ENCODE data around the gene CDO1. TPM values are rescaled to one million over a fixed set of nuclear protein-coding genes. Genes with fewer than 3 reads are reported as not detected.

Gene CDO1
- total RNA-seq, 1 donor = 7.0 TPM

DNA sequence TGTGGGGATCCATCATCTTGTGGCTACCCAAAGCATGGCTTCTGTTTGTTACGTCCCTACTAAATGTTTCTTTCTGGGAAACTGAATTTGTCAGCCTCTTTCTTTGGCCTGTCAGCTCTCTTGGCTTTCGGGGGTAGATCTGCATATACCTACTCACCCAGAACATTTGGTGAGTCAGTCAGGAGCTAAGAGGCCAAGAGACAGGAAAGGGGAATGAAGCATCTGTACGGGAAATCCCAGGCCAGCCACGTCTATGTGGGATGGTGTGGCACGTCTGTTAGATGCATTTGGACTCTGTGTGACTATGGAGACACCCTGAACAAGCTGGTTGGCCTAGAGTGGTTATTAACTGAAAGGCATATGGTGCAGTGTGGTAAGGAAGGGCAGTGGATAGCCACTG, 58.1 kb downstream of the CDO1 start:
- TF ChIP-seq, protein P1, sequence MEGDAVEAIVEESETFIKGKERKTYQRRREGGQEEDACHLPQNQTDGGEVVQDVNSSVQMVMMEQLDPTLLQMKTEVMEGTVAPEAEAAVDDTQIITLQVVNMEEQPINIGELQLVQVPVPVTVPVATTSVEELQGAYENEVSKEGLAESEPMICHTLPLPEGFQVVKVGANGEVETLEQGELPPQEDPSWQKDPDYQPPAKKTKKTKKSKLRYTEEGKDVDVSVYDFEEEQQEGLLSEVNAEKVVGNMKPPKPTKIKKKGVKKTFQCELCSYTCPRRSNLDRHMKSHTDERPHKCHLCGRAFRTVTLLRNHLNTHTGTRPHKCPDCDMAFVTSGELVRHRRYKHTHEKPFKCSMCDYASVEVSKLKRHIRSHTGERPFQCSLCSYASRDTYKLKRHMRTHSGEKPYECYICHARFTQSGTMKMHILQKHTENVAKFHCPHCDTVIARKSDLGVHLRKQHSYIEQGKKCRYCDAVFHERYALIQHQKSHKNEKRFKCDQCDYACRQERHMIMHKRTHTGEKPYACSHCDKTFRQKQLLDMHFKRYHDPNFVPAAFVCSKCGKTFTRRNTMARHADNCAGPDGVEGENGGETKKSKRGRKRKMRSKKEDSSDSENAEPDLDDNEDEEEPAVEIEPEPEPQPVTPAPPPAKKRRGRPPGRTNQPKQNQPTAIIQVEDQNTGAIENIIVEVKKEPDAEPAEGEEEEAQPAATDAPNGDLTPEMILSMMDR (IDR thresholded peaks at IDR 0.05; ENCODE audit: insufficient read depth, low read length) = no peak
- H3K4me3 ChIP-seq (ENCODE audit: low read depth, low read length) = no peak overlapping the region
- DNase-seq (ENCODE audit: low read depth) = no peak

DNA sequence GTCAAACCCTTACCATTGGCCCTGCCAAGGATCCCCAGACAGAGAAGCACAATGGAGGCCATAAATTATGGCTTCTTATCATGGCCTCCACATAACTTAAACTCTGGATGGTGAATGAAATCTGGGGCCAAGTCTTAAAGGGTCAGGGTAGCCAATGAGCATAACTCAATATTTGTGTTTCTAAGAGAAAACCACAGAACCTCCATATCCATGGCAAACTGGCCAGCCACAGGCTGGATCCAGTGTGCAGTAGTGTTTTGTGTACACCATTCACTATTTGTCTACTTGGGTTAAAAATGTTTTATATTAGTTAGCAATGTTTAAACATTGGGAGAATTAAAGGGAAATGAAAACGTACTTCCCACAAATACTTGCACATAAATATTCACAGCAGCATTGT, 60.8 kb downstream of the CDO1 start:
- H3K4me3 ChIP-seq (ENCODE audit: low read depth, low read length) = no peak overlapping the region
- DNase-seq (ENCODE audit: low read depth) = no peak
- TF ChIP-seq, protein P1 (IDR thresholded peaks at IDR 0.05; ENCODE audit: insufficient read depth, low read length) = no peak

Small RNAs within 50 kb of the gene (small RNA-seq; reads per million reads assigned to genes)
- gene RNU2-49P = not detected

Other genes with a start within 250 kb of the CDO1 start
- 9.1 and 19.1 TPM in 2 replicates for gene TICAM2, start 214.2 kb downstream of the CDO1 start, total RNA-seq (ENCODE audit: low replicate concordance)
- gene TMED7, start 190.6 kb downstream of the CDO1 start, total RNA-seq (ENCODE audit: low replicate concordance) = 30.5 and 181 TPM in 2 replicates
- 88.2 and 105 TPM in 2 replicates for gene ATG12, start 24.9 kb upstream of the CDO1 start, total RNA-seq (ENCODE audit: low replicate concordance)
- gene AP3S1, start 25.3 kb upstream of the CDO1 start, total RNA-seq (ENCODE audit: low replicate concordance) = 109 and 237 TPM in 2 replicates
- 0.90 TPM in 1 of 2 replicates, not detected in the other for gene LVRN, start 145.8 kb upstream of the CDO1 start, total RNA-seq (ENCODE audit: low replicate concordance)
- 0.18 TPM in 1 of 2 replicates, not detected in the other for gene ARL14EPL, start 215.8 kb upstream of the CDO1 start, total RNA-seq (ENCODE audit: low replicate concordance)